ENCODE results near the gene REPS2.

DNA sequence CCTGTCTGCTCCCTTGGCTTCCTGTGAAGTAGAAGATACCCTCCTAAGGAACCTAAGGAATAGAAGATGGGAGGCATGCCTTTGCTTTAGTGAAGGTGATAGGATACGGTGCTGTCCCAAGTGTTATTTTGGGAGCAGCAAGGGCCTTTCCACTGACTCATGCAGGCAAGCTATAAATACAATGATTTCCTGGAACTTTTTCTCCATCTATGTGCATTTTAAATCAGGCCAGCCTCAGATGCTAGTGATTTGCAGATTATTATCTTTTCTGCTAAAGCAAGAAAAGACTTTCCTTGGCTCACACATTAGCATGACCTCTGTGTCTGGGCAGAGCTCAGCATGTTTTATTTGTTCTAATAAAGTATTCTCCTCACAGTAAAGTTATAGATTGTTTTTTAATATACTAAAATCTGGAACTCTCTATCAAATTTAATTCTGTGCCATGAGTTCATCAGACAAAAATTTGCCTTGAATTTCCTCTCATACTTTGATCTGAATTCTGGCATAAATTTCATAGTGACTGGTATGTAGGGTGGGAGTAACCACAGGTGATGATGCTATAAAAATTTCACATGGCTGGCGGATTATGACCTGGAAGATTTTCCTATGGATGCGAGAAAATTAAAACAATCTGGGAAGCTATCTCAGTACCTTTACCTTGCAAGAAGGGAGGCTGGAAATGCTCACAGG is 131.7 kb downstream of the REPS2 start:
- TF ChIP-seq FOXM1 (IDR thresholded peaks at IDR 0.05; ENCODE audit: borderline replicate concordance), result no peak
- no peak for TF ChIP-seq SP1 (IDR thresholded peaks at IDR 0.05)
- TF ChIP-seq CTBP1 (IDR thresholded peaks at IDR 0.05; ENCODE audit: borderline replicate concordance), result no peak
- no peak for TF ChIP-seq ZNF384 (IDR thresholded peaks at IDR 0.05)
- no peak for TF ChIP-seq SUZ12 (IDR thresholded peaks at IDR 0.05)
- TF ChIP-seq LEF1 (IDR thresholded peaks at IDR 0.05; ENCODE audit: borderline replicate concordance), result no peak
- TF ChIP-seq PKNOX1 (IDR thresholded peaks at IDR 0.05), result no peak
- no peak for TF ChIP-seq ELF4 (IDR thresholded peaks at IDR 0.05)
- no peak for TF ChIP-seq BHLHE40 (IDR thresholded peaks at IDR 0.05; ENCODE audit: borderline replicate concordance)
- TF ChIP-seq FOXK2 (IDR thresholded peaks at IDR 0.05), result no peak
- no peak for TF ChIP-seq L3MBTL2 (conservative IDR thresholded peaks at IDR 0.05)
- TF ChIP-seq TARDBP (IDR thresholded peaks at IDR 0.05), result no peak
- TF ChIP-seq FOXA1 (IDR thresholded peaks at IDR 0.05), result no peak
